Choroid plexus epithelial cell (primary cell): ENCODE results near the gene DSTYK.

ENCODE experiments used
- DNase-seq: peaks from one replicate; pipeline ENCODE4 v3.0.0-alpha.2; 2010; ENCODE audit warnings: low read depth
- H3K4me3 ChIP-seq: 2 replicates; pipeline ENCODE4 v1.5.1; 2011; ENCODE audit warnings: low read depth, mild to moderate bottlenecking, control low read depth, low read length, moderate library complexity
- CTCF ChIP-seq: conservative IDR thresholded peaks from 2 replicates; pipeline ENCODE4 v1.5.1; 2011; ENCODE audit warnings: low read depth, mild to moderate bottlenecking, control low read depth, inconsistent platforms, low read length, moderate library complexity

DSTYK gene

DNA sequence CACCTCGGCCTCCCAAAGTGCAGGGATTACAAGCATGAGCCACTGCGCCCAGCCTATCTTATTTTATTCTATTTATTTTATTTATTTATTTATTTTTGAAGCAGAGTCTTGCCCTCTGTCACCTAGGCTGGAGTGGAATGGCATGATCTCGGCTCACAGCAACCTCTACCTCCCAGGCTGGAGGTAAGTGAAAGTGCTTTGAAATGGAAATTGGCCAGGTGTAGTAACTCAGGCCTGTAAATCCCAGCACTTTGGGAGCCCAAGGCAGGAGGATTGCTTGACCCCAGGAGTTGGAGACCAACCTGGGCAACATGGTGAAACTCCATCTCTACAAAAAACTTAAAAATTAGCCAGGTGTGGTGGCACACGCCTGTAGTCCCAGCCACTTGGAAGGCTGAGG, 5.1 kb upstream of the DSTYK start:
- DNase-seq, result no peak
- H3K4me3 ChIP-seq, result no peak overlapping the region
- TF ChIP-seq CTCF, result no peak

GRCh38 chr1:205214756-205215155, 3.3 kb upstream of the DSTYK start:
- no peak for DNase-seq
- TF ChIP-seq CTCF, result no peak
- H3K4me3 ChIP-seq, result no peak overlapping the region

DNA sequence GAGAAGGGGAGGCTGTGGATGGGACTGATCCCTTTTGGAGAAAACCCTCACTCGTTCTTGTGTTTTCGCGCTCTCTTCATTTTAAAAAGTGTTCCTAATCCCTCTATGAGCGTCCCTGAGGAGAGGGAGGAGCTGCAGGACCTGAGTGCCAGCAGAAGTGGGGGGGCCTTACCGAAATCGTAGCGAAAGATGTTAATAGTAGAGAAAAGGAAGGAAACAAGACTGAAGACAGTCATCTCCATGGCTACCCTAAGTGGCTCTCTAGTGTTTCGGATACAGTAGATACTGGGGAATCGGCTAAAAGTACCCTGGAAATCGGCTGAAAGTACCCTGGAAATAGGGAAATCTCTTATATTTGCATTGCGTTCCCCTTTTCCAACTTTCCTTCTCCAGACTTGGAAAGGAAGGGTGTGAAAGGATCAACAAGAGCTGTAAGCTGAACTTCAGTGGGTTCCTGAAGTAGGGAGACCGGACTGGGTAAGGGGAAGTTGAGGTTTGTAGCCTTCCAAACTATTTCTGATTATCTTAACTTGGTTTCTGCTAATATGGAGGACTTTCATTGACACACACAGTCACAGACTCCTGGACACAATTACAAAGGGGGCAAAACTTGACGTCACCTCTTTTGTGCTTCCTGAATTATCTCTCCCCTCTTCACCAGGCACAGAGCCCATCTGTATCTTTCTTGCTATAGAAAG, 486 bp upstream of the DSTYK start:
- no peak for TF ChIP-seq CTCF
- H3K4me3 ChIP-seq, result peak overlapping the region; percentile 96
- no peak for DNase-seq

DNA sequence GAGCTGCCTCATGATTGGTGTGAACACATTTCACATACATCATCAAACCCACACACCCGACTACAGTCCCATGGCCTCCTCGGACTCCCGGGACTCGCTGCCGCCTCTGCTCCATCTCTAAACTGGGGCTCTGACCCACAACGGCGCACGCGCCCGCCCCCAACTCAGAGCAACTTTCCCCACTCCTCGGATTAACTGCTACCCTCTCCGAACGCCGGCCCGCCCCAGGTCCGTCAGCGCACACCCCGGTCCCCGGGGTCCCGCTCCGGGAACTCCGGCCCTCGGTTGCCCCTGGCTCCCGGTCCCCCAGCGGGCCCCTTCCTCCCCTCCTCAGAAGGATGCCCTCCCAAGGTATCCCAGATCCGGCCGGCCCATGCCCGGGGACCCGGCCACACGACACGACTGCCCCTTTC, 740 bp downstream of the DSTYK start:
- peak overlapping the region; percentile 96 for H3K4me3 ChIP-seq
- no peak for TF ChIP-seq CTCF
- DNase-seq, result no peak

- no peak overlapping the region for H3K4me3 ChIP-seq
- no peak for TF ChIP-seq CTCF
- no peak for DNase-seq
These were observed 2.7 kb downstream of the DSTYK start for GRCh38 chr1:205208811-205209210.

DNA sequence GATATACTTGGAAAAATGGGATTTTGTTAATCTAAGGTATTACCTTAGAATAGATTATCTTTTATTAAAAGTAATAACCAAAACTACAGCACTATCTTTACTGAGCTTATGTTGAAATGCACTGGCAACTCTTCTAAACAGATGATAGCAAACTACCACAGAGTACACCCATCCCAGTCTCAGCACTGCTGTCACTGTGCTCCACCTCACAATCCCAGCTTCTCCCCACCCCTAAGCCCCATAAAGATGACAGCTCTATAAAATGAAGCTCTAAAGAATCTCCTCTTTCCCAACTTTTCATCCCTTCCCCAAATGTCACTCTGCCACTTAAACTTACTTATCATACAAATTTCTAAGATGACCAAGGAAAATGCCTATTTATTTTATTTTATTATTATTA, 6.4 kb downstream of the DSTYK start:
- H3K4me3 ChIP-seq, result no peak overlapping the region
- no peak for TF ChIP-seq CTCF
- no peak for DNase-seq

GRCh38 chr1:205204552-205204951, 7.0 kb downstream of the DSTYK start:
- no peak overlapping the region for H3K4me3 ChIP-seq
- no peak for TF ChIP-seq CTCF
- DNase-seq, result no peak
